ENCODE results near the gene MTARC1.

Gene MTARC1

GRCh38 chr1:220776720-220777326 is 9.9 kb upstream of the MTARC1 start:
- in situ Hi-C loops (cut with MboI; ENCODE audit: low sequenced_read_pairs, unreplicated experiment): loop anchor here (10.0 to 25.0 kb wide), 3 partner anchors 92 to 940 kb away; no protein-coding TSS in a partner anchor
- DNase-seq (ENCODE audit: low spot score): peak; percentile 78
- TF ChIP-seq CTCF (IDR thresholded peaks at IDR 0.05; ENCODE audit: borderline replicate concordance, control extremely low read depth, extremely low read depth, insufficient read depth, missing control alignments): peak; percentile 92

GRCh38 chr1:220783453-220783852 is 3.3 kb upstream of the MTARC1 start:
- in situ Hi-C loops (cut with MboI; ENCODE audit: low sequenced_read_pairs, unreplicated experiment): loop anchor here (25.0 kb wide), 2 partner anchors 496 to 946 kb away; no protein-coding TSS in a partner anchor
- no peak for TF ChIP-seq CTCF (IDR thresholded peaks at IDR 0.05; ENCODE audit: borderline replicate concordance, control extremely low read depth, extremely low read depth, insufficient read depth, missing control alignments)
- DNase-seq (ENCODE audit: low spot score): no peak

DNA sequence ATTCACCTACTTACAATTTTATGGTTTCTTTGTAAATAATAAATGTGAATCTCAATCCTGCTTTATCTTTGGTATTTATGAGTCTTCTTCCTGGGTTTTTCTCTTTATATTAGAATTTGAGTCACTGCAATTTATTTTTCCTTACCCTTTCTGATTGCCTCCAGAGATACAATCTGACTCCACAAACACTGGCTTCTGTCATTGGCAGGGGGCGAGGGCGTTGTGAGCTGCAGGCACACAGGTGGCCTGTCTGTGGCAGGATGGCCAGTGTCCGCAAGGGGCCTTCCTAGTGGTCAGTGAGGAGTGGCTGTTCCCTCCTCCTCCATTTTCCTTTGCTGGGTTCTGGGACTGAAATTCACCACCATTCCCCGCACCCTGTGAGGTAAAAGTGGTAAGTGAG is 2.0 kb upstream of the MTARC1 start:
- TF ChIP-seq CTCF (IDR thresholded peaks at IDR 0.05; ENCODE audit: borderline replicate concordance, control extremely low read depth, extremely low read depth, insufficient read depth, missing control alignments): no peak
- in situ Hi-C loops (cut with MboI; ENCODE audit: low sequenced_read_pairs, unreplicated experiment): loop anchor here (25.0 kb wide), 2 partner anchors 497 to 947 kb away; no protein-coding TSS in a partner anchor
- DNase-seq (ENCODE audit: low spot score): no peak

- in situ Hi-C loops (cut with MboI; ENCODE audit: low sequenced_read_pairs, unreplicated experiment): loop anchor here (25.0 kb wide), 2 partner anchors 498 to 948 kb away; no protein-coding TSS in a partner anchor
- TF ChIP-seq CTCF (IDR thresholded peaks at IDR 0.05; ENCODE audit: borderline replicate concordance, control extremely low read depth, extremely low read depth, insufficient read depth, missing control alignments): no peak
- DNase-seq (ENCODE audit: low spot score): no peak
Measured at GRCh38 chr1:220785166-220786056, 1.3 kb upstream of the MTARC1 start.

GRCh38 chr1:220786057-220786336 is 716 bp upstream of the MTARC1 start:
- no peak for TF ChIP-seq CTCF (IDR thresholded peaks at IDR 0.05; ENCODE audit: borderline replicate concordance, control extremely low read depth, extremely low read depth, insufficient read depth, missing control alignments)
- no peak for DNase-seq (ENCODE audit: low spot score)
- in situ Hi-C loops (cut with MboI; ENCODE audit: low sequenced_read_pairs, unreplicated experiment): loop anchor here (25.0 kb wide), 2 partner anchors 499 to 949 kb away; no protein-coding TSS in a partner anchor

DNA sequence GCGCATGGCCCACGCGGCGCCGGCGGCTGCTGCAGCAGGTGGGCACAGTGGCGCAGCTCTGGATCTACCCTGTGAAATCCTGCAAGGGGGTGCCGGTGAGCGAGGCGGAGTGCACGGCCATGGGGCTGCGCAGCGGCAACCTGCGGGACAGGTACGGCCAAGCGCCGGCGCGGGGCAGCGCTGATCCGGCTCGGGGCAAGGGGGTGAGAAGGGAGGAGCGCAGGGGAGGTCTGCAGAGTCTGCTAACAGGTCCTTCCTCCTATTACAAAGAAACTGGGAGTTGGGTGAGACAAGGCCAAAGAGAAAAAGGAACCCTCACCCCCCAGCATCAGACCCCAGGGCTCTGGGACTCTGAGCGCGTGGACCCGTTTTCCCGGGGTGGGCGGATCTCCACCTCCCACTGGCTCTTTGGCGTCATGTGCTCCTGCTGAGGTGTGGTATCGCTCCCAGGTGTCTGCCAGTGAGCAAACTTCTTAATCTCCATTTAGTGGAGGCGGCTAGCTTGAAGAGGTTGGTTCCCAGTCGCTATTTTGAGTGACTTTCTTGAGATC is 431 bp downstream of the MTARC1 start:
- no peak for DNase-seq (ENCODE audit: low spot score)
- no peak for TF ChIP-seq CTCF (IDR thresholded peaks at IDR 0.05; ENCODE audit: borderline replicate concordance, control extremely low read depth, extremely low read depth, insufficient read depth, missing control alignments)

More for the DNA sequence above, 431 bp downstream of the MTARC1 start:
- in situ Hi-C loops (cut with MboI; ENCODE audit: low sequenced_read_pairs, unreplicated experiment): loop anchor here (25.0 kb wide), 2 partner anchors 500 to 950 kb away; no protein-coding TSS in a partner anchor

Measured in GM13976 (cell line).